HEK293 (cell line): Measurements from ENCODE around the gene PC.

ENCODE experiments used
- REST ChIP-seq: fragments of 450-650 bp; formaldehyde crosslinking; IDR thresholded peaks from 2 replicates; pipeline ENCODE4 v1.5.1; 2016; ENCODE audit warnings: missing biosample characterization, missing genetic modification characterization
- SP3 ChIP-seq: fragments of 450-650 bp; formaldehyde crosslinking; IDR thresholded peaks from 2 replicates; pipeline ENCODE4 v1.5.1; 2016; ENCODE audit warnings: missing biosample characterization, missing genetic modification characterization
- ZNF10 ChIP-seq: fragments of 450-650 bp; formaldehyde crosslinking; IDR thresholded peaks from 2 replicates; pipeline ENCODE4 v1.5.1; 2017; ENCODE audit warnings: missing biosample characterization, missing genetic modification characterization
- ZNF274 ChIP-seq, 2 experiments: fragments of 200-500 bp in 1 of 2; fragments of 450-650 bp in 1 of 2; sonication (Bioruptor generic) in 1 of 2; formaldehyde crosslinking in 1 of 2; IDR thresholded peaks; 2 replicates each; pipeline versions ENCODE4 v1.5.1 to v1.6.1; 2014 to 2016; ENCODE audit warnings: borderline replicate concordance in 1 of 2, inconsistent platforms in 1 of 2, low read length in 1 of 2, missing biosample characterization in 1 of 2, missing genetic modification characterization in 1 of 2
- ZNF747 ChIP-seq: fragments of 450-650 bp; formaldehyde crosslinking; IDR thresholded peaks from 2 replicates; pipeline ENCODE4 v1.5.1; 2016; ENCODE audit warnings: missing biosample characterization, missing genetic modification characterization
- TF ChIP-seq, protein P1 (sequence below): fragments of 450-650 bp; formaldehyde crosslinking; IDR thresholded peaks from 2 replicates; pipeline ENCODE4 v1.5.1; 2016; ENCODE audit warnings: missing biosample characterization, missing genetic modification characterization
- TF ChIP-seq, protein P2 (sequence below): fragments of 450-650 bp; formaldehyde crosslinking; IDR thresholded peaks from 2 replicates; pipeline ENCODE4 v1.5.1; 2016; ENCODE audit warnings: missing biosample characterization, missing genetic modification characterization

- TF ChIP-seq REST (no peak), ZNF10 (tag by site-specific recombination) (no peak), ZNF747 (tag by site-specific recombination) (no peak), SP3 (no peak), ZNF274 (IDR thresholded peaks at IDR 0.05; ENCODE audit: low read length) (no peak), ZNF274 (tag by site-specific recombination; IDR thresholded peaks at IDR 0.05; ENCODE audit: borderline replicate concordance) (no peak)
- TF ChIP-seq, protein P1, sequence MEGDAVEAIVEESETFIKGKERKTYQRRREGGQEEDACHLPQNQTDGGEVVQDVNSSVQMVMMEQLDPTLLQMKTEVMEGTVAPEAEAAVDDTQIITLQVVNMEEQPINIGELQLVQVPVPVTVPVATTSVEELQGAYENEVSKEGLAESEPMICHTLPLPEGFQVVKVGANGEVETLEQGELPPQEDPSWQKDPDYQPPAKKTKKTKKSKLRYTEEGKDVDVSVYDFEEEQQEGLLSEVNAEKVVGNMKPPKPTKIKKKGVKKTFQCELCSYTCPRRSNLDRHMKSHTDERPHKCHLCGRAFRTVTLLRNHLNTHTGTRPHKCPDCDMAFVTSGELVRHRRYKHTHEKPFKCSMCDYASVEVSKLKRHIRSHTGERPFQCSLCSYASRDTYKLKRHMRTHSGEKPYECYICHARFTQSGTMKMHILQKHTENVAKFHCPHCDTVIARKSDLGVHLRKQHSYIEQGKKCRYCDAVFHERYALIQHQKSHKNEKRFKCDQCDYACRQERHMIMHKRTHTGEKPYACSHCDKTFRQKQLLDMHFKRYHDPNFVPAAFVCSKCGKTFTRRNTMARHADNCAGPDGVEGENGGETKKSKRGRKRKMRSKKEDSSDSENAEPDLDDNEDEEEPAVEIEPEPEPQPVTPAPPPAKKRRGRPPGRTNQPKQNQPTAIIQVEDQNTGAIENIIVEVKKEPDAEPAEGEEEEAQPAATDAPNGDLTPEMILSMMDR (tag by site-specific recombination): no peak
- TF ChIP-seq, protein P2, sequence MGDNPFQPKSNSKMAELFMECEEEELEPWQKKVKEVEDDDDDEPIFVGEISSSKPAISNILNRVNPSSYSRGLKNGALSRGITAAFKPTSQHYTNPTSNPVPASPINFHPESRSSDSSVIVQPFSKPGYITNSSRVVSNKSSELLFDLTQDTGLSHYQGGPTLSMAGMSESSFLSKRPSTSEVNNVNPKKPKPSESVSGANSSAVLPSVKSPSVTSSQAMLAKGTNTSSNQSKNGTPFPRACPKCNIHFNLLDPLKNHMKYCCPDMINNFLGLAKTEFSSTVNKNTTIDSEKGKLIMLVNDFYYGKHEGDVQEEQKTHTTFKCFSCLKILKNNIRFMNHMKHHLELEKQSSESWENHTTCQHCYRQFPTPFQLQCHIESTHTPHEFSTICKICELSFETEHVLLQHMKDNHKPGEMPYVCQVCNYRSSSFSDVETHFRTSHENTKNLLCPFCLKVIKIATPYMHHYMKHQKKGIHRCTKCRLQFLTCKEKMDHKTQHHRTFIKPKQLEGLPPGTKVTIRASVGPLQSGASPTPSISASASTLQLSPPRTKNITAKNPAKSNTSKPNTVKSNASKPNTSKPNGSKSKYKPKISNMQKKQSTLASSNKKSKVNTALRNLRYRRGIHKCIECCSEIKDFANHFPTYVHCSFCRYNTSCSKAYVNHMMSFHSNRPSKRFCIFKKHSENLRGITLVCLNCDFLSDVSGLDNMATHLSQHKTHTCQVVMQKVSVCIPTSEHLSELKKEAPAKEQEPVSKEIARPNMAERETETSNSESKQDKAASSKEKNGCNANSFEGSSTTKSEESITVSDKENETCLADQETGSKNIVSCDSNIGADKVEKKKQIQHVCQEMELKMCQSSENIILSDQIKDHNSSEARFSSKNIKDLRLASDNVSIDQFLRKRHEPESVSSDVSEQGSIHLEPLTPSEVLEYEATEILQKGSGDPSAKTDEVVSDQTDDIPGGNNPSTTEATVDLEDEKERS (tag by site-specific recombination): no peak
Measured at GRCh38 chr11:66987158-66987620, 29.0 kb upstream of the PC start.
